Measurements from ENCODE around the gene CCDC50.

The CCDC50 gene

GRCh38 chr3:191368755-191369615 lies 39.8 kb downstream of the CCDC50 start:
- peaks cover 8% of the 10 kb centered on the region for H3K36me3 ChIP-seq (ENCODE audit: insufficient read depth, low read length)
- no peak overlapping the region for H3K9ac ChIP-seq (ENCODE audit: low read length)
- no peaks in the 10 kb centered on the region for H3K27me3 ChIP-seq (ENCODE audit: control insufficient read depth in 1 of 2, insufficient read depth in 2 of 2, low read length in 2 of 2)
- peaks cover 6% of the 10 kb centered on the region for H3K4me1 ChIP-seq (ENCODE audit: insufficient read depth, low read length)
- no peaks in the 10 kb centered on the region for H3K9me3 ChIP-seq (ENCODE audit: low read length)
- no peak overlapping the region for H3K4me3 ChIP-seq (ENCODE audit: low read depth in 1 of 2, low read length in 2 of 2)
- no peak overlapping the region for H3K27ac ChIP-seq (ENCODE audit: low read depth, low read length)

- H3K9me3 ChIP-seq (ENCODE audit: low read length) = no peaks in the 10 kb centered on the region
- H3K36me3 ChIP-seq (ENCODE audit: insufficient read depth, low read length) = peaks cover 7% of the 10 kb centered on the region
- H3K4me3 ChIP-seq (ENCODE audit: low read depth in 1 of 2, low read length in 2 of 2) = no peak overlapping the region
- peaks cover 6% of the 10 kb centered on the region for H3K4me1 ChIP-seq (ENCODE audit: insufficient read depth, low read length)
- H3K9ac ChIP-seq (ENCODE audit: low read length) = no peak overlapping the region
- no peak overlapping the region for H3K27ac ChIP-seq (ENCODE audit: low read depth, low read length)
- H3K27me3 ChIP-seq (ENCODE audit: control insufficient read depth in 1 of 2, insufficient read depth in 2 of 2, low read length in 2 of 2) = no peaks in the 10 kb centered on the region
Observed at GRCh38 chr3:191369616-191370010, 40.4 kb downstream of the CCDC50 start.

GRCh38 chr3:191372122-191372521 lies 42.9 kb downstream of the CCDC50 start:
- no peak overlapping the region for H3K9ac ChIP-seq (ENCODE audit: low read length)
- H3K9me3 ChIP-seq (ENCODE audit: low read length) = no peaks in the 10 kb centered on the region
- H3K27me3 ChIP-seq (ENCODE audit: control insufficient read depth in 1 of 2, insufficient read depth in 2 of 2, low read length in 2 of 2) = no peaks in the 10 kb centered on the region
- no peak overlapping the region for H3K4me3 ChIP-seq (ENCODE audit: low read depth in 1 of 2, low read length in 2 of 2)
- no peak overlapping the region for H3K27ac ChIP-seq (ENCODE audit: low read depth, low read length)
- peaks cover 14% of the 10 kb centered on the region for H3K4me1 ChIP-seq (ENCODE audit: insufficient read depth, low read length)
- H3K36me3 ChIP-seq (ENCODE audit: insufficient read depth, low read length) = peaks cover 15% of the 10 kb centered on the region

- no peak overlapping the region for H3K27ac ChIP-seq (ENCODE audit: low read depth, low read length)
- no peaks in the 10 kb centered on the region for H3K9me3 ChIP-seq (ENCODE audit: low read length)
- peaks cover 26% of the 10 kb centered on the region for H3K4me1 ChIP-seq (ENCODE audit: insufficient read depth, low read length)
- no peak overlapping the region for H3K4me3 ChIP-seq (ENCODE audit: low read depth in 1 of 2, low read length in 2 of 2)
- H3K9ac ChIP-seq (ENCODE audit: low read length) = no peak overlapping the region
- H3K36me3 ChIP-seq (ENCODE audit: insufficient read depth, low read length) = peaks cover 15% of the 10 kb centered on the region
- no peaks in the 10 kb centered on the region for H3K27me3 ChIP-seq (ENCODE audit: control insufficient read depth in 1 of 2, insufficient read depth in 2 of 2, low read length in 2 of 2)
Observed at GRCh38 chr3:191373327-191373726, 44.1 kb downstream of the CCDC50 start.

- peak overlapping the region; percentile 84 for H3K27ac ChIP-seq (ENCODE audit: low read depth, low read length)
- H3K36me3 ChIP-seq (ENCODE audit: insufficient read depth, low read length) = peaks cover 27% of the 10 kb centered on the region
- H3K9ac ChIP-seq (ENCODE audit: low read length) = no peak overlapping the region
- H3K4me3 ChIP-seq (ENCODE audit: low read depth in 1 of 2, low read length in 2 of 2) = peak overlapping the region in 1 of 2 donors; percentile 2
- no peaks in the 10 kb centered on the region for H3K27me3 ChIP-seq (ENCODE audit: control insufficient read depth in 1 of 2, insufficient read depth in 2 of 2, low read length in 2 of 2)
- H3K9me3 ChIP-seq (ENCODE audit: low read length) = no peaks in the 10 kb centered on the region
- peaks cover 32% of the 10 kb centered on the region for H3K4me1 ChIP-seq (ENCODE audit: insufficient read depth, low read length)
Observed at GRCh38 chr3:191376516-191377141, 47.4 kb downstream of the CCDC50 start.

- Histone ChIP-seq H3K27ac (ENCODE audit: low read depth, low read length) (no peak overlapping the region), H3K36me3 (ENCODE audit: insufficient read depth, low read length) (peaks cover 27% of the 10 kb centered on the region), H3K4me1 (ENCODE audit: insufficient read depth, low read length) (peaks cover 32% of the 10 kb centered on the region), H3K9me3 (ENCODE audit: low read length) (no peaks in the 10 kb centered on the region), H3K9ac (ENCODE audit: low read length) (no peak overlapping the region), H3K27me3 (ENCODE audit: control insufficient read depth in 1 of 2, insufficient read depth in 2 of 2, low read length in 2 of 2) (no peaks in the 10 kb centered on the region), H3K4me3 (ENCODE audit: low read depth in 1 of 2, low read length in 2 of 2) (no peak overlapping the region)
Observed at GRCh38 chr3:191378142-191378812, 49.1 kb downstream of the CCDC50 start.

GRCh38 chr3:191379446-191379845 lies 50.3 kb downstream of the CCDC50 start:
- Histone ChIP-seq H3K36me3 (ENCODE audit: insufficient read depth, low read length) (peaks cover 27% of the 10 kb centered on the region), H3K4me1 (ENCODE audit: insufficient read depth, low read length) (peaks cover 26% of the 10 kb centered on the region), H3K9ac (ENCODE audit: low read length) (no peak overlapping the region)

GRCh38 chr3:191380001-191380400 lies 50.8 kb downstream of the CCDC50 start:
- no peaks in the 10 kb centered on the region for H3K9me3 ChIP-seq (ENCODE audit: low read length)
- no peak overlapping the region for H3K9ac ChIP-seq (ENCODE audit: low read length)
- no peak overlapping the region for H3K4me3 ChIP-seq (ENCODE audit: low read depth in 1 of 2, low read length in 2 of 2)
- H3K27ac ChIP-seq (ENCODE audit: low read depth, low read length) = no peak overlapping the region
- peaks cover 25% of the 10 kb centered on the region for H3K36me3 ChIP-seq (ENCODE audit: insufficient read depth, low read length)
- H3K27me3 ChIP-seq (ENCODE audit: control insufficient read depth in 1 of 2, insufficient read depth in 2 of 2, low read length in 2 of 2) = no peaks in the 10 kb centered on the region
- H3K4me1 ChIP-seq (ENCODE audit: insufficient read depth, low read length) = peaks cover 26% of the 10 kb centered on the region

More at GRCh38 chr3:191379446-191379845, 50.3 kb downstream of the CCDC50 start:
- no peaks in the 10 kb centered on the region for H3K9me3 ChIP-seq (ENCODE audit: low read length)
- H3K4me3 ChIP-seq (ENCODE audit: low read depth in 1 of 2, low read length in 2 of 2) = no peak overlapping the region
- no peak overlapping the region for H3K27ac ChIP-seq (ENCODE audit: low read depth, low read length)
- no peaks in the 10 kb centered on the region for H3K27me3 ChIP-seq (ENCODE audit: control insufficient read depth in 1 of 2, insufficient read depth in 2 of 2, low read length in 2 of 2)

GRCh38 chr3:191381303-191381702 lies 52.1 kb downstream of the CCDC50 start:
- H3K4me3 ChIP-seq (ENCODE audit: low read depth in 1 of 2, low read length in 2 of 2) = no peak overlapping the region
- H3K36me3 ChIP-seq (ENCODE audit: insufficient read depth, low read length) = peaks cover 17% of the 10 kb centered on the region
- no peak overlapping the region for H3K27ac ChIP-seq (ENCODE audit: low read depth, low read length)
- no peaks in the 10 kb centered on the region for H3K27me3 ChIP-seq (ENCODE audit: control insufficient read depth in 1 of 2, insufficient read depth in 2 of 2, low read length in 2 of 2)
- peaks cover 25% of the 10 kb centered on the region for H3K4me1 ChIP-seq (ENCODE audit: insufficient read depth, low read length)
- H3K9ac ChIP-seq (ENCODE audit: low read length) = no peak overlapping the region
- H3K9me3 ChIP-seq (ENCODE audit: low read length) = no peaks in the 10 kb centered on the region

GRCh38 chr3:191382661-191383060 lies 53.5 kb downstream of the CCDC50 start:
- Histone ChIP-seq H3K27me3 (ENCODE audit: control insufficient read depth in 1 of 2, insufficient read depth in 2 of 2, low read length in 2 of 2) (no peaks in the 10 kb centered on the region), H3K27ac (ENCODE audit: low read depth, low read length) (no peak overlapping the region)

GRCh38 chr3:191383124-191383523 lies 53.9 kb downstream of the CCDC50 start:
- no peak overlapping the region for H3K4me3 ChIP-seq (ENCODE audit: low read depth in 1 of 2, low read length in 2 of 2)
- no peak overlapping the region for H3K9ac ChIP-seq (ENCODE audit: low read length)
- H3K27me3 ChIP-seq (ENCODE audit: control insufficient read depth in 1 of 2, insufficient read depth in 2 of 2, low read length in 2 of 2) = no peaks in the 10 kb centered on the region
- no peak overlapping the region for H3K27ac ChIP-seq (ENCODE audit: low read depth, low read length)
- no peaks in the 10 kb centered on the region for H3K9me3 ChIP-seq (ENCODE audit: low read length)
- peaks cover 8% of the 10 kb centered on the region for H3K4me1 ChIP-seq (ENCODE audit: insufficient read depth, low read length)
- peaks cover 17% of the 10 kb centered on the region for H3K36me3 ChIP-seq (ENCODE audit: insufficient read depth, low read length)

More at GRCh38 chr3:191382661-191383060, 53.5 kb downstream of the CCDC50 start:
- Histone ChIP-seq H3K9ac (ENCODE audit: low read length) (no peak overlapping the region), H3K9me3 (ENCODE audit: low read length) (no peaks in the 10 kb centered on the region), H3K4me3 (ENCODE audit: low read depth in 1 of 2, low read length in 2 of 2) (no peak overlapping the region), H3K4me1 (ENCODE audit: insufficient read depth, low read length) (peaks cover 13% of the 10 kb centered on the region), H3K36me3 (ENCODE audit: insufficient read depth, low read length) (peaks cover 17% of the 10 kb centered on the region)
